GM18909 (cell line): ENCODE measurements around the gene PPP4R2.
"Not testable (repeated sequence)": the region's sequence is repeated elsewhere in the genome, so short reads cannot be mapped to it uniquely, and the experiment has no call there.

Experiments used
- ATAC-seq: cut with Tn5 transposase; IDR thresholded peaks from one replicate; pipeline ENCODE4 v1.9.1; 2021; ENCODE audit warnings: mild to moderate bottlenecking; ENCODE audit not compliant: unreplicated experiment, poor library complexity

Gene PPP4R2

GRCh38 chr3:73066243-73066642 lies 69.6 kb downstream of the PPP4R2 start:
- ATAC-seq: not testable (repeated sequence)

DNA sequence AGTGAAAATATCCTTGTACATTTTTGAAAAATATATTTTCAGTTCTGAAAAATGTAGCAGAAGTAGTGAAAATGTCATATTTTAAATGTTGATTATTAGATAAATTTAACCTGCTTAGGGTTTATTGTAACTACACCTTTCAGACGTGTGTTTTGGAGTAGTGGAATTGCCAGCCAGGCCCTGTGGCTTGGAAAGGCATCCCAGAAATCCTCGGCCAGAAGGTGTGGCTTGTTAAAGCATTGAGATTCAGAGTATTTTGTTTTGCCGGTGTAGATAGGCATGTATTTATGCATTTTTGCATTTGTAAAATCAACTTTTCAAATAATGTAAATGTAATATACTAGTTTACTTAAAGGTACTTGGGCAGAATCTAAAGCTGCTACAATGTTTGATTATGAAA lies 71.8 kb downstream of the PPP4R2 start:
- ATAC-seq: no peak

DNA sequence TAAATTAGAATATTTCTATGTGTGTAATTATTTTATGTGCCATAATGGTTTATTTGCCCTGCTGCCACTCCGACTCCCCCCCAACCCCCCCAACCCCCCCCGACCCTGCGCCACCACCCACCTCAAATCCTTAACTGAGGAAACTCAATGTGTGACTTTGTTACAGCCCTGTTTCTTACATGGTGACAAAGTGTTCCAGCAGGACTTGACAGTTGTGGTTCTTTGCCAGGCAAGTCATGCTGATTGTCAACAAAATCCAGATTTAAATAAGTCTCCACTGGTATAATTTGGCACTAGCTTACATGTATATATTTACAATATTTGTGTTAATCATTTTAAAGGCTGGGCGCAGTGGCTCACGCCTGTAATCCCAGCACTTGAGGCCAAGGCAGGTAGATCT lies 72.6 kb downstream of the PPP4R2 start:
- ATAC-seq: no peak

DNA sequence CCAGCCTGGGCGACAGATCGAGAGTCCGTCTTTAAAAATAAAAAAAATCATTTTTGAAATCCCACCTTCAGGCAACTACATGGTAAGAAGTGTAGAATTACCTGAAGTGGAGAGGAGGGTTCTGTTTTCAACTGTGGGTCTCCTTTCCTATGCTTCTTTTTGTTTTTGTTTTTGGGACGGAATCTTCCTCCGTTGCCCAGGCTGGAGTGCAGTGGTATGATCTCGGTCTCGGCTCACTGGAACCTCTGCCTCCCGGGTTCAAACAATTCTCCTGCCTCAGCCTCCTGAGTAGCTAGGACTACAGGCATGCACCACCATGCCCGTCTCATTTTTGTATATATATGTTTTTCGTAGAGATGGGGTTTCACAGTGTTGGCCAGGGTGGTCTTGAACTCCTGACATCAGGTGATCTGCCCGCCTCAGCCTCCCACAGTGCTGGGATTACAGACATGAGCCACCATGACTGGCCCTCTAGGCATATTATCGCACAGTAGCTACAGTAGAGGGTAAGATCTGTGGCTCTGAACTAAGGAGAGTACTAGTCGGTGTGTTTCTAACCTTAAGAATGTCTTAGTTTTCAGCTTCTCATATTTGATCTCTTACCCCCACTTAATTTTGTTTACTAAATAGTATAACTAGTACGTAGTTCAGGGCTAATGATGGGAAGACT lies 73.3 kb downstream of the PPP4R2 start:
- no peak for ATAC-seq

GRCh38 chr3:73070675-73071575 lies 74.3 kb downstream of the PPP4R2 start:
- ATAC-seq: no peak

DNA sequence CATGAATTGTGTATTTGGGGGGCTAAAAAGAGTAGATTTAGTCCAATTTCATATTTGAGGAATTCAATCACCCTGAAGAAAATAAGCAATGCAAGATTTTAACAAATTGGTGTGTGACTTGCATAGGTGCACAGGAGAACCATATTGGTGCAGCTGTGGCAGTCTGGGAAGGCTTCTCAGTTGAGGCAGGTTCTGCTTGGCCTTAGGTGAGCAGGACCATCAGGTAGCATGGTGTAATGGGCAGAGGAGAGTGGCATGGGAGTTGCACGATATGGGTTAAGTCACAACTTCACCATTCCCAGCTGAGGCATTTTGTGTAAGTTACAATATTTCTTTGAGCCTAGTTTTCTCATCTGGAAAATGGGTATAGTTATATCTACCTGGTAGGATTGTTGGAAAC lies 75.3 kb downstream of the PPP4R2 start:
- ATAC-seq: no peak

- ATAC-seq: no peak
Measured at GRCh38 chr3:73072634-73073033, 76.0 kb downstream of the PPP4R2 start.

- ATAC-seq: no peak
Measured at GRCh38 chr3:73073091-73073707, 76.6 kb downstream of the PPP4R2 start.

- ATAC-seq: no peak
Measured at GRCh38 chr3:73074781-73075180, 78.2 kb downstream of the PPP4R2 start.

- ATAC-seq: peak; percentile 66
Measured at GRCh38 chr3:73080216-73080966, 83.8 kb downstream of the PPP4R2 start.

DNA sequence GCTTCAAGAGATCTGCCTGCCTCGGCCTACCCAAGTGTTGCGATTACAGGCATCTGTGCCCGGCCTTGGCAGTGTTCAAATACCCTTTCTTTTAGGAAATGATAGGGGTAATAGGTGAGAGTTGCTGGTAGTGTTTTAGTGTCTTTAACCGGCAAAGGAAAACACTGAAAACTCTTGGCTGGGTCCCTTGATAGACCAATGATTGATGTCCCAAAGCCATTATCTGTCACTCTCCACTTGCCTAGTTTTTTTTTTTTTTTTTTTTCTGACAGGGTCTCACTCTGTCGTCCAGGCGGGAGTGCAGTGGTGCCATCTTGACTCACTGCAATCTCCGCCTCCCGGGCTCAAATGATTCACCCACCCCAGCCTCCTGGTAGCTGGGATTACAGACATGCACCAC lies 84.5 kb downstream of the PPP4R2 start:
- ATAC-seq: no peak

DNA sequence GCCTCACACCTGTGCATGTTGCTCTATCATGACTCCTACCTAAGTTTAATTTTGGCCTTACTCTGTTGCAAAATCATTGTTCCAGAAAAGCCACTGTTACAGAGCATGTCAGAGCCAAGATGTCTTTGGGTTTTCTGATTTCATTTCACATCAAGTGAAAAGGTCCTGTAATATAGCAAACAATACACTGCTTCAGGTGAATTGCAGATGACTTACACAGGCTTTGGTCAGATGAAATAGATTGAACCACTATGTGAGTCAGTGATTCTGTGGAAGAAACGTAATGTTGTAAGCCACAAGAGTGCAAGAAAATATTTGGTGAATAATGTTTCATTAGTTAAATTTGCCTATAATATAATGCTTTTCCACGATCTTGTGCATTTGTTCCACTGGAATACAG lies 87.6 kb downstream of the PPP4R2 start:
- no peak for ATAC-seq

GRCh38 chr3:73086071-73086494 lies 89.5 kb downstream of the PPP4R2 start:
- ATAC-seq: no peak

GRCh38 chr3:73094129-73094528 lies 97.5 kb downstream of the PPP4R2 start:
- no peak for ATAC-seq

DNA sequence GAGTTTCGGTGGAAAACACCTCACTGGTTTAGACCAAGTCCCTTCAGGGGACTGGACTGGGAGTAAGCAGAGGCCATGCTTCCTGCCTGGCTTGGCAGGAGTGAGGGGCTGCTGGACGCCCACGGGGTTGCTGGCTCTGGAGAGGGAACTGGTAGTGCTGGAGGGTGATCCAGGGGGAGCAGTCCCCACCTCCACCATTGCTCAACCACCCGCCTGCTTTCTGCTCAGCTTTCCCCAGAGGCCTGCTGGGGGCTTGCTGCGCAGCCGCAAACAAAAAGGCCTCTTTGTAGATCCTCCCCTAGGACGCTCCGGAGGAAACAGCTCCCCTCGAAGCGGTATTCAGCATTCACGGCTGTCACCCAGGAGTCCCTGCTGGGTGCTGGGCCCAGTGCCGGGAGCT lies 98.3 kb downstream of the PPP4R2 start:
- no peak for ATAC-seq

DNA sequence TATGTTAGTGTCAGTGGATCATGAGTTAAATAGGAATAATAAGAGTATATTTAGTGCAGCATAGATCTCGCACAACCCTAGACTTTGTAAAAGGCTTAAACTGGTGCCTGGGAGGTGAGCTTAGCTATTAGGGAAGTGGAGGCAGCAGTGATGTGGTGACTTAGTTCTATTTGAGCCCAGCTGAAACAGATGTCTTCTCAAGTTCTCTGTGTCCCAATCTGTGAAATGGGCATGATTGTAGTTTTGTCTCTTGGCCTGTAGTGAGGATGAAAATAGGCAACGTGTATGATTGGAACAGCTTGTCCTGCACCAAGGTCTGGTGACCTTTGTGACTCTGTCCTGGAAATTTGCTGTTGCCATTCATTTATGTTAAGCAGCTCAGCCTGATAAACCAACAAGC lies 99.6 kb downstream of the PPP4R2 start:
- no peak for ATAC-seq

GRCh38 chr3:73098026-73098425 lies 101.4 kb downstream of the PPP4R2 start:
- ATAC-seq: no peak

DNA sequence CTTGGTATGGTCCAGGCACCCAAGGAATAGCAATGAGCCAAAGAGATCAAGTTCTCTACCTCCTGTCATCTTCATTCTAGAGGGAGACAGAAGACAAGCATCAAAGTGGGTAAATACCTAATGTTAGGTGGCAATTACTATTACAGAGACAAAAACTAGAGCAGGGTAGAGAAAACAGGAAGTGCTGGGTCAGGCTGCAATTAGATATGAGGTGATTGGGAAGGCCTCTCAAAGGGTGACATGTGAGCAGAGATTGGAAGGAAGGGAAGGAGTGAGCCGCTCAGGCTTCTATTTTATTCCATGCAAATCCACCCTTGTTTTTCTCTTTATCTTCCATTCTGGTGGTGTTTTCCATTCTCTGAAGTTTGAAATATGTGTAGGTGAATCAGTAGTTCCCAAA lies 102.3 kb downstream of the PPP4R2 start:
- no peak for ATAC-seq

GRCh38 chr3:73100741-73101559 lies 104.3 kb downstream of the PPP4R2 start:
- peak; percentile 91 for ATAC-seq

GRCh38 chr3:73101881-73102280 lies 105.3 kb downstream of the PPP4R2 start:
- ATAC-seq: no peak
